ENCODE data around the gene CBX8.
A peak's percentile ranks its signal among the peaks of the same experiment; 100 is the strongest.

CBX8 gene

GRCh38 chr17:79818026-79818758 is 21.3 kb upstream of the CBX8 start:
- no peak for DNase-seq

GRCh38 chr17:79815836-79816461 is 19.1 kb upstream of the CBX8 start:
- DNase-seq: no peak

- no peak for DNase-seq
Observed at GRCh38 chr17:79814974-79815835, 18.3 kb upstream of the CBX8 start.

- DNase-seq: no peak
Observed at GRCh38 chr17:79814127-79814973, 17.5 kb upstream of the CBX8 start.

GRCh38 chr17:79813297-79814126 is 16.6 kb upstream of the CBX8 start:
- DNase-seq: no peak

- DNase-seq: no peak
Observed at GRCh38 chr17:79812353-79813258, 15.7 kb upstream of the CBX8 start.

GRCh38 chr17:79811868-79812352 is 15.0 kb upstream of the CBX8 start:
- DNase-seq: no peak

GRCh38 chr17:79811011-79811867 is 14.4 kb upstream of the CBX8 start:
- DNase-seq: peak; percentile 52

GRCh38 chr17:79810130-79811010 is 13.5 kb upstream of the CBX8 start:
- peak; percentile 86 for DNase-seq

- no peak for DNase-seq
Observed at GRCh38 chr17:79809530-79810129, 12.8 kb upstream of the CBX8 start.

- no peak for DNase-seq
Observed at GRCh38 chr17:79808763-79809529, 12.1 kb upstream of the CBX8 start.

GRCh38 chr17:79806863-79807720 is 10.2 kb upstream of the CBX8 start:
- no peak for DNase-seq

GRCh38 chr17:79806446-79806760 is 9.5 kb upstream of the CBX8 start:
- DNase-seq: no peak

- no peak for DNase-seq
Observed at GRCh38 chr17:79804856-79805696, 8.2 kb upstream of the CBX8 start.
